Ovary (tissue), 3 donors: ENCODE data around the gene ABCC5.

ENCODE experiments used
- CTCF ChIP-seq, 3 donors: fragments of 450-650 bp in 2 of 3; fragments of 200-600 bp in 1 of 3; IDR thresholded peaks; one replicate each; pipeline versions ENCODE4 v1.5.1 to v1.8.0; 2016 to 2022; ENCODE audit warnings: antibody characterized with exemption in 3 of 3, mild to moderate bottlenecking in 1 of 3
- POLR2A ChIP-seq: fragments of 450-650 bp; IDR thresholded peaks from one replicate; pipeline ENCODE4 v1.6.1; 2017; ENCODE audit warnings: antibody characterized with exemption, mild to moderate bottlenecking, moderate library complexity
- donor health status: DM: no; HTN: no; CAD: no.

GRCh38 chr3:183946037-183946436, 71.6 kb downstream of the ABCC5 start:
- TF ChIP-seq CTCF (IDR thresholded peaks at IDR 0.05) (no peak), POLR2A (no peak)
